ENCODE measurements around the gene SENP8. TPM values are rescaled to one million over a fixed set of nuclear protein-coding genes. Genes with fewer than 3 reads are reported as not detected.

SENP8 gene
- total RNA-seq, 1 donor from 2014 or later: 1.3 TPM

GRCh38 chr15:72174551-72175165, 56.5 kb downstream of the SENP8 start:
- no peak for DNase-seq (ENCODE audit: low read depth, low spot score)

- no peak for DNase-seq (ENCODE audit: low read depth, low spot score)
Measured at GRCh38 chr15:72175186-72176044, 57.2 kb downstream of the SENP8 start.

- DNase-seq (ENCODE audit: low read depth, low spot score): no peak
Measured at GRCh38 chr15:72176159-72176558, 58.0 kb downstream of the SENP8 start.

- no peak for DNase-seq (ENCODE audit: low read depth, low spot score)
Measured at GRCh38 chr15:72176743-72177142, 58.5 kb downstream of the SENP8 start.

GRCh38 chr15:72178976-72179585, 60.9 kb downstream of the SENP8 start:
- no peak for DNase-seq (ENCODE audit: low read depth, low spot score)

- no peak for DNase-seq (ENCODE audit: low read depth, low spot score)
Measured at GRCh38 chr15:72179950-72180581, 61.9 kb downstream of the SENP8 start.

GRCh38 chr15:72180761-72181324, 62.6 kb downstream of the SENP8 start:
- no peak for DNase-seq (ENCODE audit: low read depth, low spot score)

- DNase-seq (ENCODE audit: low read depth, low spot score): no peak
Measured at GRCh38 chr15:72182244-72182643, 64.0 kb downstream of the SENP8 start.

- no peak for DNase-seq (ENCODE audit: low read depth, low spot score)
Measured at GRCh38 chr15:72182673-72183072, 64.5 kb downstream of the SENP8 start.

GRCh38 chr15:72183781-72184164, 65.6 kb downstream of the SENP8 start:
- DNase-seq (ENCODE audit: low read depth, low spot score): no peak

GRCh38 chr15:72184165-72184811, 66.1 kb downstream of the SENP8 start:
- DNase-seq (ENCODE audit: low read depth, low spot score): no peak

- DNase-seq (ENCODE audit: low read depth, low spot score): no peak
Measured at GRCh38 chr15:72189250-72189902, 71.2 kb downstream of the SENP8 start.

- DNase-seq (ENCODE audit: low read depth, low spot score): no peak
Measured at GRCh38 chr15:72192416-72192815, 74.2 kb downstream of the SENP8 start.

Other genes starting within 250 kb of the SENP8 start
- 21.4 and 25.8 TPM in 2 replicates for gene MYO9A, start 253 bp upstream of the SENP8 start, total RNA-seq
- 0.14 and 0.20 TPM in 2 replicates for gene GRAMD2A, start 79.4 kb downstream of the SENP8 start, total RNA-seq
- 1,195 and 1,480 TPM in 2 replicates for gene PKM, start 112.8 kb downstream of the SENP8 start, total RNA-seq
- gene PARP6, start 154.2 kb downstream of the SENP8 start, total RNA-seq: 9.3 and 9.9 TPM in 2 replicates
- not detected in 2 replicates for gene CELF6, start 201.8 kb downstream of the SENP8 start, total RNA-seq

All from pulmonary artery endothelial cell (primary cell).